K562 (cell line): ENCODE results near the gene MCEMP1.

ENCODE experiments used
- EP300 ChIP-seq: IDR thresholded peaks from 2 replicates; pipeline ENCODE4 v1.6.1; 2012; ENCODE audit warnings: low read length, improper control_type of control experiment
- FOXJ3 ChIP-seq: sonication (generic); formaldehyde crosslinking; IDR thresholded peaks from 2 replicates; pipeline ENCODE4 v1.4.0; 2020; ENCODE audit warnings: mild to moderate bottlenecking, missing genetic modification reagents
- GTF2B ChIP-seq: IDR thresholded peaks from 2 replicates; pipeline ENCODE4 v1.6.1; 2011; ENCODE audit not compliant: insufficient read length; ENCODE audit errors: extremely low read depth
- NFIX ChIP-seq: fragments of 250-450 bp; sonication (Bioruptor Pico); IDR thresholded peaks from 2 replicates; pipeline ENCODE4 v1.4.0; 2020; ENCODE audit warnings: low read depth, mild to moderate bottlenecking, moderate library complexity
- SMAD4 ChIP-seq: fragments of 250-450 bp; sonication (Bioruptor Pico); conservative IDR thresholded peaks from 2 replicates; pipeline ENCODE4 v1.8.0; 2021; ENCODE audit warnings: inconsistent platforms, mild to moderate bottlenecking, moderate library complexity
- TBP ChIP-seq: optimal IDR thresholded peaks from 2 replicates; pipeline ENCODE3; 2011; ENCODE audit warnings: low read depth, low read length, improper control_type of control experiment
- ZNF121 ChIP-seq: sonication (generic); formaldehyde crosslinking; conservative IDR thresholded peaks from 2 replicates; pipeline ENCODE4 v1.8.0; 2022; ENCODE audit warnings: missing genetic modification reagents
- ZNF584 ChIP-seq: fragments of 200-800 bp; sonication (Bioruptor generic); IDR thresholded peaks from 2 replicates; pipeline ENCODE4 v1.6.1; 2016; ENCODE audit warnings: low read depth, mild to moderate bottlenecking, missing genetic modification characterization, missing compliant biosample characterization
- TF ChIP-seq, protein P1 (sequence below), 3 experiments: IDR thresholded peaks in 2 of 3; conservative IDR thresholded peaks in 1 of 3; 2 replicates each; pipeline ENCODE4 v1.5.1; 2011 to 2012; ENCODE audit warnings: low read length in 3 of 3, mild to moderate bottlenecking in 3 of 3, control low read depth in 2 of 3, improper control_type of control experiment in 1 of 3, inconsistent platforms in 1 of 3, low read depth in 1 of 3, mixed read lengths in 1 of 3, moderate library complexity in 1 of 3; ENCODE audit not compliant: insufficient read depth in 2 of 3
- TF ChIP-seq, protein P2 (sequence below): fragments of 250-450 bp; sonication (Bioruptor Pico); IDR thresholded peaks from 2 replicates; pipeline ENCODE4 v1.5.0; 2021

GRCh38 chr19:7699417-7700401 is 22.8 kb downstream of the MCEMP1 start:
- peak; percentile 90 for TF ChIP-seq NFIX (CRISPR knock-in tag)
- TF ChIP-seq ZNF121 (CRISPR knock-in tag) = no peak
- TF ChIP-seq ZNF584 = no peak
- TF ChIP-seq, protein P1, sequence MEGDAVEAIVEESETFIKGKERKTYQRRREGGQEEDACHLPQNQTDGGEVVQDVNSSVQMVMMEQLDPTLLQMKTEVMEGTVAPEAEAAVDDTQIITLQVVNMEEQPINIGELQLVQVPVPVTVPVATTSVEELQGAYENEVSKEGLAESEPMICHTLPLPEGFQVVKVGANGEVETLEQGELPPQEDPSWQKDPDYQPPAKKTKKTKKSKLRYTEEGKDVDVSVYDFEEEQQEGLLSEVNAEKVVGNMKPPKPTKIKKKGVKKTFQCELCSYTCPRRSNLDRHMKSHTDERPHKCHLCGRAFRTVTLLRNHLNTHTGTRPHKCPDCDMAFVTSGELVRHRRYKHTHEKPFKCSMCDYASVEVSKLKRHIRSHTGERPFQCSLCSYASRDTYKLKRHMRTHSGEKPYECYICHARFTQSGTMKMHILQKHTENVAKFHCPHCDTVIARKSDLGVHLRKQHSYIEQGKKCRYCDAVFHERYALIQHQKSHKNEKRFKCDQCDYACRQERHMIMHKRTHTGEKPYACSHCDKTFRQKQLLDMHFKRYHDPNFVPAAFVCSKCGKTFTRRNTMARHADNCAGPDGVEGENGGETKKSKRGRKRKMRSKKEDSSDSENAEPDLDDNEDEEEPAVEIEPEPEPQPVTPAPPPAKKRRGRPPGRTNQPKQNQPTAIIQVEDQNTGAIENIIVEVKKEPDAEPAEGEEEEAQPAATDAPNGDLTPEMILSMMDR (IDR thresholded peaks at IDR 0.05 in 2 of 3, conservative IDR thresholded peaks at IDR 0.05 in 1 of 3; ENCODE audit: insufficient read depth in 2 of 3, low read depth in 1 of 3, low read length in 3 of 3) = no peak
- peak; percentile 99 for TF ChIP-seq SMAD4 (CRISPR knock-in tag)
- no peak for TF ChIP-seq GTF2B
- TF ChIP-seq, protein P2, sequence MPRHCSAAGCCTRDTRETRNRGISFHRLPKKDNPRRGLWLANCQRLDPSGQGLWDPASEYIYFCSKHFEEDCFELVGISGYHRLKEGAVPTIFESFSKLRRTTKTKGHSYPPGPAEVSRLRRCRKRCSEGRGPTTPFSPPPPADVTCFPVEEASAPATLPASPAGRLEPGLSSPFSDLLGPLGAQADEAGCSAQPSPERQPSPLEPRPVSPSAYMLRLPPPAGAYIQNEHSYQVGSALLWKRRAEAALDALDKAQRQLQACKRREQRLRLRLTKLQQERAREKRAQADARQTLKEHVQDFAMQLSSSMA (CRISPR knock-in tag) = no peak
- TF ChIP-seq TBP = no peak
- peak; percentile 36 for TF ChIP-seq EP300
- TF ChIP-seq FOXJ3 (CRISPR knock-in tag) = no peak
